K562 (cell line): ENCODE results near the gene SPATA13. TPM values are rescaled to one million over a fixed set of nuclear protein-coding genes. Genes with fewer than 3 reads are reported as not detected.

Experiments
- MAFF ChIP-seq: IDR thresholded peaks from 2 replicates; pipeline ENCODE4 v1.6.1; 2012; ENCODE audit warnings: low read length, improper control_type of control experiment
- NR2C1 ChIP-seq, 2 experiments: fragments of 450-650 bp; IDR thresholded peaks; 2 replicates each; pipeline ENCODE4 v1.6.1; 2017; ENCODE audit warnings: mild to moderate bottlenecking in 2 of 2, antibody characterized with exemption in 1 of 2, inconsistent platforms in 1 of 2, missing compliant biosample characterization in 1 of 2, missing genetic modification characterization in 1 of 2
- NUFIP1 ChIP-seq: fragments of 450-650 bp; IDR thresholded peaks from 2 replicates; pipeline ENCODE4 v1.6.1; 2018; ENCODE audit not compliant: partially characterized antibody
- polyA plus RNA-seq, 8 experiments: library from polyadenylated mRNA; depleted of rRNA in 4 of 8; stranded (reverse) in 5 of 8; unstranded in 3 of 8; fragments of >200 nt; fragmentation: Nextera tagmentation in 2 of 8; fragmentation: Illumina TruSeq in 1 of 8; extraction: Ambion mirVana in 2 of 8; extraction: Trizol in 1 of 8; gene quantifications; 2 replicates each; pipeline versions ENCODE4 v1.2.1 to v1.2.3, GENCODE V29; 2011 to 2014; ENCODE audit warnings: inconsistent platforms in 1 of 8, missing spikeins in 1 of 8
- total RNA-seq, 7 experiments: library from RNA; depleted of rRNA in 6 of 7; stranded (reverse); fragments of >200 nt in 6 of 7; fragmentation: Illumina TruSeq in 2 of 7; extraction: Trizol in 2 of 7; gene quantifications; 2 replicates each; pipeline versions ENCODE4 v1.2.1 to v1.2.3, GENCODE V29; 2011 to 2021; ENCODE audit warnings: low replicate concordance in 1 of 7
- TF ChIP-seq, protein P1 (sequence below): fragments of 150-350 bp; IDR thresholded peaks from 2 replicates; pipeline ENCODE4 v1.6.1; 2014; ENCODE audit warnings: low read depth, mild to moderate bottlenecking, low read length, borderline replicate concordance
- TF ChIP-seq, protein P2 (sequence below): sonication (generic); formaldehyde crosslinking; IDR thresholded peaks from 2 replicates; pipeline ENCODE4 v1.8.0; 2022; ENCODE audit warnings: mild to moderate bottlenecking, low read depth, missing genetic modification reagents
- TF ChIP-seq, protein P3 (sequence below): fragments of 450-650 bp; IDR thresholded peaks from 2 replicates; pipeline ENCODE4 v1.6.1; 2016; ENCODE audit warnings: low read depth
- TF ChIP-seq, protein P4 (sequence below): sonication (generic); formaldehyde crosslinking; IDR thresholded peaks from 2 replicates; pipeline ENCODE4 v1.8.1; 2023; ENCODE audit warnings: mild to moderate bottlenecking, missing genetic modification reagents

SPATA13 gene
- total and polyA plus RNA-seq, 9 of the 15 experiments (the other 6 are each of a cell fraction or from before 2014, with no cell fraction given) = 0.08 to 0.99 (median 0.21) TPM; not detected in 2

DNA sequence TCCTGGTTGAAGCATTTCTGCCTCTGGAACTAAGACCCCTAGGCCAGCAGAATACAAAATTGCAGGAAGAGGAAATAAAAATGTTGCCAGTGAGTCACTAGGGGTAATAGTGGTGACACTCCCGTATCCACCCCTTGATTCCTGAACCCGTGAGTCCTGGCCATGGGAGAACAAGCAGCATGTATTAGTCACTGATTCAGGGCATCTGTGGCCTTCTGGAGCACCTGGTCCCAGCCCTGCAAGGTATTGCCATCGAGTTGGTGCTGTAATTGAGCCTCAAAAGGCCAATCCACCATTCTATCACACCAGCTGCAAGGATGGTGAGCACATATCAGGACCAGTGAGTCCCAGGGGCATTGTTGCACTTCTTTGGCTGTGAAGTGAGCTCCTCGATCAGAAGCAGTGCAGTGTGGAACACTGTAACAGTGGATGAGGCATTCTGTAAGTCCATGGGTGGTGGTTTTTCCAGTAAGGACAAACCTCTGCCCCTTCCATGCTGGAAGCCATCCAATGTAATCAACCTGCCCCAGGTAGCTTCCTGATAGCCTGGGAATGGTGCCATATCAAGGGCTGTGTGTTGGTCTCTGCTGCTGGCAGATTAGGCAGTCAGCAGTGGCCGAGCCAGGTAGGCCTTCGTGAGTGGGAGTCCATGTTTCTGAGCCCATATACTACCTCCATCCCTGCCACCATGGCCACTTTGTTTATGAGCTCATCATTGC, 188.4 kb downstream of the SPATA13 start (continued):
- TF ChIP-seq MAFF = no peak
- TF ChIP-seq, protein P1, sequence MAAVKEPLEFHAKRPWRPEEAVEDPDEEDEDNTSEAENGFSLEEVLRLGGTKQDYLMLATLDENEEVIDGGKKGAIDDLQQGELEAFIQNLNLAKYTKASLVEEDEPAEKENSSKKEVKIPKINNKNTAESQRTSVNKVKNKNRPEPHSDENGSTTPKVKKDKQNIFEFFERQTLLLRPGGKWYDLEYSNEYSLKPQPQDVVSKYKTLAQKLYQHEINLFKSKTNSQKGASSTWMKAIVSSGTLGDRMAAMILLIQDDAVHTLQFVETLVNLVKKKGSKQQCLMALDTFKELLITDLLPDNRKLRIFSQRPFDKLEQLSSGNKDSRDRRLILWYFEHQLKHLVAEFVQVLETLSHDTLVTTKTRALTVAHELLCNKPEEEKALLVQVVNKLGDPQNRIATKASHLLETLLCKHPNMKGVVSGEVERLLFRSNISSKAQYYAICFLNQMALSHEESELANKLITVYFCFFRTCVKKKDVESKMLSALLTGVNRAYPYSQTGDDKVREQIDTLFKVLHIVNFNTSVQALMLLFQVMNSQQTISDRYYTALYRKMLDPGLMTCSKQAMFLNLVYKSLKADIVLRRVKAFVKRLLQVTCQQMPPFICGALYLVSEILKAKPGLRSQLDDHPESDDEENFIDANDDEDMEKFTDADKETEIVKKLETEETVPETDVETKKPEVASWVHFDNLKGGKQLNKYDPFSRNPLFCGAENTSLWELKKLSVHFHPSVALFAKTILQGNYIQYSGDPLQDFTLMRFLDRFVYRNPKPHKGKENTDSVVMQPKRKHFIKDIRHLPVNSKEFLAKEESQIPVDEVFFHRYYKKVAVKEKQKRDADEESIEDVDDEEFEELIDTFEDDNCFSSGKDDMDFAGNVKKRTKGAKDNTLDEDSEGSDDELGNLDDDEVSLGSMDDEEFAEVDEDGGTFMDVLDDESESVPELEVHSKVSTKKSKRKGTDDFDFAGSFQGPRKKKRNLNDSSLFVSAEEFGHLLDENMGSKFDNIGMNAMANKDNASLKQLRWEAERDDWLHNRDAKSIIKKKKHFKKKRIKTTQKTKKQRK = no peak
- TF ChIP-seq NUFIP1 = no peak
- TF ChIP-seq, protein P2, sequence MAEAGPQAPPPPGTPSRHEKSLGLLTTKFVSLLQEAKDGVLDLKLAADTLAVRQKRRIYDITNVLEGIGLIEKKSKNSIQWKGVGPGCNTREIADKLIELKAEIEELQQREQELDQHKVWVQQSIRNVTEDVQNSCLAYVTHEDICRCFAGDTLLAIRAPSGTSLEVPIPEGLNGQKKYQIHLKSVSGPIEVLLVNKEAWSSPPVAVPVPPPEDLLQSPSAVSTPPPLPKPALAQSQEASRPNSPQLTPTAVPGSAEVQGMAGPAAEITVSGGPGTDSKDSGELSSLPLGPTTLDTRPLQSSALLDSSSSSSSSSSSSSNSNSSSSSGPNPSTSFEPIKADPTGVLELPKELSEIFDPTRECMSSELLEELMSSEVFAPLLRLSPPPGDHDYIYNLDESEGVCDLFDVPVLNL (CRISPR knock-in tag) = no peak
- TF ChIP-seq NR2C1 (IDR thresholded peaks at IDR 0.05) = no peak
- no peak for TF ChIP-seq NR2C1 (tag; IDR thresholded peaks at IDR 0.05)
- TF ChIP-seq, protein P3, sequence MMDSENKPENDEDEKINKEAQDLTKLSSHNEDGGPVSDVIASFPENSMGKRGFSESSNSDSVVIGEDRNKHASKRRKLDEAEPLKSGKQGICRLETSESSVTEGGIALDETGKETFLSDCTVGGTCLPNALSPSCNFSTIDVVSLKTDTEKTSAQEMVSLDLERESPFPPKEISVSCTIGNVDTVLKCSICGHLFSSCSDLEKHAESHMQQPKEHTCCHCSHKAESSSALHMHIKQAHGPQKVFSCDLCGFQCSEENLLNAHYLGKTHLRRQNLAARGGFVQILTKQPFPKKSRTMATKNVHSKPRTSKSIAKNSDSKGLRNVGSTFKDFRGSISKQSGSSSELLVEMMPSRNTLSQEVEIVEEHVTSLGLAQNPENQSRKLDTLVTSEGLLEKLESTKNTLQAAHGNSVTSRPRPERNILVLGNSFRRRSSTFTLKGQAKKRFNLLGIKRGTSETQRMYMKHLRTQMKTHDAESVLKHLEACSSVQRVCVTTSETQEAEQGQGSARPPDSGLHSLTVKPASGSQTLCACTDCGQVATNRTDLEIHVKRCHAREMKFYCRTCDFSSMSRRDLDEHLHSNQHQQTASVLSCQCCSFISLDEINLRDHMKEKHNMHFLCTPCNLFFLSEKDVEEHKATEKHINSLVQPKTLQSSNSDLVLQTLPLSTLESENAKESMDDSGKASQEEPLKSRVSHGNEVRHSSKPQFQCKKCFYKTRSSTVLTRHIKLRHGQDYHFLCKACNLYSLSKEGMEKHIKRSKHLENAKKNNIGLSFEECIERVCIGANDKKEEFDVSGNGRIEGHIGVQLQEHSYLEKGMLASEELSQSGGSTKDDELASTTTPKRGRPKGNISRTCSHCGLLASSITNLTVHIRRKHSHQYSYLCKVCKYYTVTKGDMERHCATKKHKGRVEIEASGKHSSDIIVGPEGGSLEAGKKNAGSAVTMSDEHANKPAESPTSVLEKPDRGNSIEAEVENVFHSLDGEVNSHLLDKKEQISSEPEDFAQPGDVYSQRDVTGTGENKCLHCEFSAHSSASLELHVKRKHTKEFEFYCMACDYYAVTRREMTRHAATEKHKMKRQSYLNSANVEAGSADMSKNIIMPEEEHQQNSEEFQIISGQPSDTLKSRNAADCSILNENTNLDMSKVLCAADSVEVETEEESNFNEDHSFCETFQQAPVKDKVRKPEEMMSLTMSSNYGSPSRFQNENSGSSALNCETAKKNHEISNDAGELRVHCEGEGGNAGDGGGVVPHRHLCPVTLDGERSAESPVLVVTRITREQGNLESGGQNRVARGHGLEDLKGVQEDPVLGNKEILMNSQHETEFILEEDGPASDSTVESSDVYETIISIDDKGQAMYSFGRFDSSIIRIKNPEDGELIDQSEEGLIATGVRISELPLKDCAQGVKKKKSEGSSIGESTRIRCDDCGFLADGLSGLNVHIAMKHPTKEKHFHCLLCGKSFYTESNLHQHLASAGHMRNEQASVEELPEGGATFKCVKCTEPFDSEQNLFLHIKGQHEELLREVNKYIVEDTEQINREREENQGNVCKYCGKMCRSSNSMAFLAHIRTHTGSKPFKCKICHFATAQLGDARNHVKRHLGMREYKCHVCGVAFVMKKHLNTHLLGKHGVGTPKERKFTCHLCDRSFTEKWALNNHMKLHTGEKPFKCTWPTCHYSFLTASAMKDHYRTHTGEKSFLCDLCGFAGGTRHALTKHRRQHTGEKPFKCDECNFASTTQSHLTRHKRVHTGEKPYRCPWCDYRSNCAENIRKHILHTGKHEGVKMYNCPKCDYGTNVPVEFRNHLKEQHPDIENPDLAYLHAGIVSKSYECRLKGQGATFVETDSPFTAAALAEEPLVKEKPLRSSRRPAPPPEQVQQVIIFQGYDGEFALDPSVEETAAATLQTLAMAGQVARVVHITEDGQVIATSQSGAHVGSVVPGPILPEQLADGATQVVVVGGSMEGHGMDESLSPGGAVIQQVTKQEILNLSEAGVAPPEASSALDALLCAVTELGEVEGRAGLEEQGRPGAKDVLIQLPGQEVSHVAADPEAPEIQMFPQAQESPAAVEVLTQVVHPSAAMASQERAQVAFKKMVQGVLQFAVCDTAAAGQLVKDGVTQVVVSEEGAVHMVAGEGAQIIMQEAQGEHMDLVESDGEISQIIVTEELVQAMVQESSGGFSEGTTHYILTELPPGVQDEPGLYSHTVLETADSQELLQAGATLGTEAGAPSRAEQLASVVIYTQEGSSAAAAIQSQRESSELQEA = no peak
- TF ChIP-seq, protein P4, sequence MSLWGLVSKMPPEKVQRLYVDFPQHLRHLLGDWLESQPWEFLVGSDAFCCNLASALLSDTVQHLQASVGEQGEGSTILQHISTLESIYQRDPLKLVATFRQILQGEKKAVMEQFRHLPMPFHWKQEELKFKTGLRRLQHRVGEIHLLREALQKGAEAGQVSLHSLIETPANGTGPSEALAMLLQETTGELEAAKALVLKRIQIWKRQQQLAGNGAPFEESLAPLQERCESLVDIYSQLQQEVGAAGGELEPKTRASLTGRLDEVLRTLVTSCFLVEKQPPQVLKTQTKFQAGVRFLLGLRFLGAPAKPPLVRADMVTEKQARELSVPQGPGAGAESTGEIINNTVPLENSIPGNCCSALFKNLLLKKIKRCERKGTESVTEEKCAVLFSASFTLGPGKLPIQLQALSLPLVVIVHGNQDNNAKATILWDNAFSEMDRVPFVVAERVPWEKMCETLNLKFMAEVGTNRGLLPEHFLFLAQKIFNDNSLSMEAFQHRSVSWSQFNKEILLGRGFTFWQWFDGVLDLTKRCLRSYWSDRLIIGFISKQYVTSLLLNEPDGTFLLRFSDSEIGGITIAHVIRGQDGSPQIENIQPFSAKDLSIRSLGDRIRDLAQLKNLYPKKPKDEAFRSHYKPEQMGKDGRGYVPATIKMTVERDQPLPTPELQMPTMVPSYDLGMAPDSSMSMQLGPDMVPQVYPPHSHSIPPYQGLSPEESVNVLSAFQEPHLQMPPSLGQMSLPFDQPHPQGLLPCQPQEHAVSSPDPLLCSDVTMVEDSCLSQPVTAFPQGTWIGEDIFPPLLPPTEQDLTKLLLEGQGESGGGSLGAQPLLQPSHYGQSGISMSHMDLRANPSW = no peak
